GM18873 (cell line): ENCODE measurements around the gene SSC5D.

Experiments
- ATAC-seq: cut with Tn5 transposase; IDR thresholded peaks from one replicate; pipeline ENCODE4 v1.9.1; 2021; ENCODE audit warnings: mild to moderate bottlenecking, moderate library complexity, moderate number of reproducible peaks; ENCODE audit not compliant: unreplicated experiment, low FRiP score

The SSC5D gene

DNA sequence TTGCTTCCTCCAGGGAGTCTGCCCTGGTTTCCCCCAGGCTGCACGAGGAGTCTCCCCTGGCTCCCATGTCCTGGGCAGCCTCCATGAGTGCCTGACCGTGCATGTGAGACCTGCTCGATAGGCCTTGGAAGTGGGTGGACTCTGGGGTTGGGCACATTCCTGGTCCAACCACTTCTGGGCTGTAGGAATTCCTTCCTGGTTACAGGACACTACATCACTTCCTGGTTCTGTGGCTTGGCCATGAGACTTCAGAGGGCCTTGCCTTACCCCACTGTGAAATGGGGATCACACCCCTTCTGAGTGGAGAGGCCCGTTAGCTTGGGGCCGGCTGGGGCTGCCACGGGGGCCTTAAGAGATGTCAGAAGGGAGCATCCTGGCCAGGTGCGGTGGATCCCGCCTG, 15.8 kb upstream of the SSC5D start:
- no peak for ATAC-seq

DNA sequence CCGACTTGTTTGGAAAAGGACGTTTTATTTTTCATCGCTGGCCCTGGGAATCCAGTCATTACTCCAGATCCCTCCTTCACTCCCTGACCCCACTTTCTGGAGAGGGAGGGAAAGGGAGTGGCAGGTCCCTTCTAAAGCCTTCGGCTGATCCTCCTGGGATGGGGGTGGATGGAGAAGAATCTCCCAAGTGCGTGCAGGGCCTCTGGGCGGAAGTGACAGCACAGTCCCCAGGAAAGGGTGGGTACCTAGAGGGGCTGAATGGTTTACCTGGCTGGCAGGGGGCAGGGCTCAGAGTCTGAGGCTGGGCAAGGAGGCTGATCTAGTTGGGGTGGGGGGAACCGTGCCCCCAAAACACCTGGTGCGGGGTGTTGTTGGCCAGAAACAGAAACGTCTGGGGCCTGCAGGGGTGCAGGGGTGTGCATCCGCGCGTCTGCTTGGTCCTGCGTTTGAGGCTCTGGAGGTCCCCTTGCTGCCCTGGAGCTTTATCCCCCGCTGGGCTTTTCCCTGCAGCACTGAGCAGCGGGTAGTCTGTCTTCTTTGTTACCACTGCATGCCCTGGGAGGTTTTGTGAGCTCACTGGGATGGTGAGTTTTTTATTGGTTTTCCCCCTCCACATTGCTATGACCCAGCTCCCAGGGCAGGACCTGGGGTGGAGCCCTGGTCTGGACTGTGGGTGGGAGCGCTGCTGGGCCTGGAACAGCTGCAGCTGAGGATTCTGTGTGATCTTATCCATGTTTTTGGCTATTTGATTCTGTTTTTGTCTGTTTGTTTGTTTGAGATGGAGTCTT, 14.8 kb upstream of the SSC5D start:
- no peak for ATAC-seq

DNA sequence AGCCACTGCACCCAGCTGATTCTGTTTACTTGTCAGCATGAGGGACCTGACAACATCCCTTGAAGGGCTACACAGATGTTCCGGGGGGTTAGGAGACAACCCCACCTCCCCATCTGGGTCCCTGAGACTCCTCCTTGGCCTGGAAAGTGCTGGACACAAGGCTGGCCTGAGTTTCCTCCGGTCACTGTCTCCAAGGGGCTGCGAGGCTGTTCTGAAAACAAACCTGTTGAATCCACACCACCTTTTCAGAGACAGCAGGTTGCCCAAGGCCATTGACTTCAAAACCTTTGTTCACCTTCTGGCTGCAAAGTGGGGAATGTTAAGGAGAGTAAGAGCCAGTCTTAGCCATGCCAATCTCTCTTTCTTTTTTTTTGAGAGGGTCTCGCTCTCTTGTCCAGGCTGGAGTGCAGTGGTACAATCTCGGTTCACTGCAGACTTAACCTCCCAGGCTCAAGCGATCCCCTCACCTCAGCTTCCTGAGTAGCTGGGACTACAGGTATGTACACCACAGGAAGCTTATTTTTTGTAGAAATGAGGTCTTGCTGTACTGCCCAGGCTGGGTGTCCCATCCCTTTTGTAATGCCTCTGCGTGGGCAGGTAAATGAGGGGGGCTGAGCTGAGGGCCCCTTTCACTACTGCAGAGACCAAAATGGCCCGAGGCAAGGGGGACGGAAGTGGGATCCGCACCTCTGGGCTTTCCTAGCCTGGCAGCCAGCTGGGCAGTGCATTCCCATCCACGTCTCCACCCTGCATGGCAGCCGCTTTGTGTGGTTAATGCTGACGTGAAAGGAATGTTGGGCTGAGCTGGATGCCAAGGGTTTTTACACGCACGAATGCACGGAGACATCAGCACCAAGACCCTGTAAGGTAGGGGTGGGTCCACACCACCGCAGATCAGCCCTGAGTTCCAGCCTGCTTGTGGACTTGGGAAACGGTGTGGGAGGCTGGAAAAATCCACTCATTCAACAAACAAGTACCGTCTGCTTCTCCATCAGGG, 13.7 kb upstream of the SSC5D start:
- no peak for ATAC-seq

DNA sequence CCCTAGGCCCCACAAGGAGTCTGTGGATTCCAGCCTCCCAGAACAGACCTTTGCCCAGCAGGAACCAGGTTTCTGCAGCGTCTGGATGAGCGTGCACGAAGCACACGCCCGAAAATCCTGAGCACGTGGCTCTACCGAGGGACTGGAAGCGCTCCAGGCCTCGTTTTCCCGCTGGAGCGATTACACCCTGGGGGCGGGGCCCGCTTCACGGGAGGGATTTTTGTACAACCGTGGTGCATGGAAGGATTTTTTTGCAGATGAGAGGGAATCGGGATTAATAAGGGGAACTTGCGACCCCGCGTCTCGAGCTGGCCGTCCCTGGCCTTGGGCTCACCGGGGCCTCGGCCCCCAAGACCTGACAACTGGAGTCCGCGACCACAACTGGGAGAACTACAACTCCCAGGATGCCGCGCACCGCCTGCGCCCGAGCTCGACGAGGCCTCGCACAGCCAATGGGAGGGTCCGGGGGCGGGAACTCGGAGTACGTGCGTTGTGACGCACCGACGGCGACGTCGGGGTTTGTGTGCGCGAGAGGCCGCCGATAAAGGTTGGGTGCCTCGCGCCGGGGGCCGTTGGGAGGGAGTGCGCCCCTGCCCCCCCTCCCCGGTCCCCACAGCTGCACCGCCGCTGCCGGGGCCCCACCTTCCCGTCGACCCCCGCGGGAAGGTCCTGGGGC, 12.0 kb upstream of the SSC5D start, which contains the start of gene ZNF628:
Gene ZNF628 (plus strand): TSS at position 518 of the 676 bp plus-strand sequence. CDS start 3,294 bp downstream, outside the sequence.
- peak; percentile 83 for ATAC-seq

DNA sequence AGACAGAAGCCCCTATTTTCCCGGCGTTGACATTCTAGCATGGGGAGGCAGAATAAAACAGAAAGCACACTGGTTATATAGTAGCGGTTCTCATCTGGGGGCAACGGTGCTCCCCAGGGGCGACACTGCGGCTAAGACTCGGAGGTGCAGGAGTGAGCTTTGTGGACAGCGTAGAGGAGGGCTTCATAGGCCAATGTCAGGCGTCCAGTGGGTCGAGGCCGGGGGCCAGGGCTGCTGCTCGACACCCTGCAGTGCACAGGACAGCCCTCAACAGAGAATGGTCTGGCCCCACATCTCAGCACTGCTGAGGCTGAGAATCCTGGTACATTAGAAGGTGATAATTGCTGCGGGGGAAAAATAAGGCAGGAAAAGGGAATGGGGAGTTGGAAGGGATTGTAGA, 10.3 kb upstream of the SSC5D start:
- ATAC-seq: no peak

DNA sequence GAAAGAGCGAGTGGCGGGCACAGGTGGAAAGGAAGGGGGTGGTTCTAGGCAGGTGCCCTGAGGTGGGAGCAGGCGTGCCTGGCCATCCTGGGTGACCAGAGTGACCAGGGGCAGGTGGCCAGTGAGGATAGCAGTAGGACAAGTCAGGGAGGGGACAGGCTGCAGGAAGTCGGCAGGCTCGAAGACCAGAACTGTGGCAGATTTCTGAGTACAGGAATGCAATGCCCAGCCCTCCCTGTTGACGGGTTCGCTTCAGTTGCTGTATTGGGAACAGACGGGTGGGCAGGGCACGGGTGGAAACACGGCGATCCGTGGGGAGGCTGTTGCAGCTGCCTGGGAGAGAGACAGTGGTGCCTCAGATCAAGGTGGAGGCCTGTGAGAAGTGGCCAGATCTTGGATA, 9.9 kb upstream of the SSC5D start:
- no peak for ATAC-seq

DNA sequence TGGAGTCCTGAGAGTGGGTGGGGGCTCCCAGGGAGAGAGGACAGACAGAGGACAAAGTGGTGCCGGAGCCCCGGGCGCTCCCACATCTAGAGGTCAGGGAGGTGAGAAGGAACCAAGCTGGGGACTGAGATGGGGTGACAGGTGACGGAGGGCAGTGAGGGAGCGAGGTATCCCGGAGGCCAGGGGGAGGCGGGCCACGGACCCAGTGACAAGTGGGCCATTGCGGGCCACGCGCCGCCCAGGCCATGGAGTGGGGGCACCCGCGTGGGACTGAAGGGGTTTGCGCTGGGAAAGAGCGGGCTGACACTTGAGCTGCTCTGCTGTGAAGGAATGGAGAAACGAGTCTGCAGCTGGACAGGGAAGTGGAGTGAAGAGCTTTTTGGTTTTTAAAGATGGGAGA, 9.2 kb upstream of the SSC5D start:
- no peak for ATAC-seq

DNA sequence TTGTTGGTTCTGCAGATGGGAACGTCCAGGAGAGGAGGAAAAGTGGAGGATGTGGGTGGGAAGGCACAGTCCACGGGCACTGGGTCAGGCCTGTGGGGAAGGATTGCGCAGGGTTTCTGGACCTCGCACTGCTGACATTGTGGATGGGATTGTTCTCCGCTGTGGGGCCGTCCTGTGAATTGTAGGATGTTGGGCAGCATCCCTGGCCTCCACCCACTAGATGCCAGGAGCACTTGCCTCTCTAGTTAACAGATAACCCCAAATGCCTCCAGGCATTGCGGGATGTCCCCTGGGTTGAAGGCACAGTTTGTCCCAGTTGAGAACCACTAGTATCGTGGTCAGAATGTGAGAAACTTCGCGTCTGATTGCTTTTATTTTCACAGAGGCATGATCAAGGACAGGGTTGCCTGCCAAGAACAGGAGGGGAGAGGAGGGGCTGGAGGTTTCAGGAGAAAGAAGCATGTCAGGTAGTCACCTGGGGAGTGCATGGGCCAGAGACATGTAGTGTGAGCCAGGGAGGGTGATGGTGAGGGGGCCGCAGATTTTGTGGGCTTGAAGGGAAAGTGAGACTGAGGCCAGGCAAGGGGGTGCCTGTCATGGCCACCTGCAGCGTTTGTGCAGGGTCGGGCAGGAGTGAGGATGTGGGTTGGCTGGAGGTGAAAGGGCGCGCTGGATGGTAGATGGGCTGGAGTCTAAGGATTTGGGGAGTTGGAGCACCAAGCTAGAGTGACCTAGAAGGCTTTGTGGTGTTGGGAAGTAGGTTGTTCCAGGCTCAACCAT, 8.6 kb upstream of the SSC5D start:
- no peak for ATAC-seq

DNA sequence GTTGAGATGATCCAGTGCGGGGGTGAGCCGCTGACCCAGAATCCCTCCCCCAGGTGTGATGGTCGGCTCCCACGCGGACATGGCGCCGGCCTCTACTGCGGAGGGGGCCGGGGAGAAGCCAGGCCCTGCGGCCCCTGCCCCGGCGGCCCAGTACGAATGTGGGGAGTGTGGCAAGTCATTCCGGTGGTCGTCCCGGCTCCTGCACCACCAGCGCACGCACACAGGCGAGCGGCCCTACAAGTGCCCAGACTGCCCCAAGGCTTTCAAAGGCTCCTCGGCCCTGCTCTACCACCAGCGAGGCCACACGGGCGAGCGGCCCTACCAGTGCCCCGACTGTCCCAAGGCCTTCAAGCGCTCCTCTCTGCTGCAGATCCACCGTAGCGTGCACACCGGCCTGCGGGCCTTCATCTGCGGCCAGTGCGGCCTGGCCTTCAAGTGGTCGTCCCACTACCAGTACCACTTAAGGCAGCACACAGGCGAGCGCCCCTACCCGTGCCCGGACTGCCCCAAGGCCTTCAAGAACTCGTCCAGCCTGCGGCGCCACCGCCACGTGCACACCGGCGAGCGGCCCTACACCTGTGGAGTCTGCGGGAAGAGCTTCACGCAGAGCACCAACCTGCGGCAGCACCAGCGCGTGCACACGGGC, 7.0 kb upstream of the SSC5D start:
- no peak for ATAC-seq

DNA sequence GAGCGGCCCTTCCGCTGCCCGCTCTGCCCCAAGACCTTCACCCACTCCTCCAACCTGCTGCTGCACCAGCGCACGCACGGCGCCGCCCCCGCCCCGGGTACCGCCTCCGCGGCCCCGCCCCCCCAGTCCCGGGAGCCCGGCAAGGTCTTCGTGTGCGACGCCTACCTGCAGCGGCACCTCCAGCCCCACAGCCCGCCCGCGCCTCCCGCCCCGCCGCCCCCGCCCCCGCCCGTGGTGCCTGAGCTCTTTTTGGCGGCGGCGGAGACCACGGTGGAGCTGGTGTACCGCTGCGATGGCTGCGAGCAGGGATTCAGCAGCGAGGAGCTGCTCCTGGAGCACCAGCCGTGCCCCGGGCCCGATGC, 6.5 kb upstream of the SSC5D start:
- no peak for ATAC-seq

DNA sequence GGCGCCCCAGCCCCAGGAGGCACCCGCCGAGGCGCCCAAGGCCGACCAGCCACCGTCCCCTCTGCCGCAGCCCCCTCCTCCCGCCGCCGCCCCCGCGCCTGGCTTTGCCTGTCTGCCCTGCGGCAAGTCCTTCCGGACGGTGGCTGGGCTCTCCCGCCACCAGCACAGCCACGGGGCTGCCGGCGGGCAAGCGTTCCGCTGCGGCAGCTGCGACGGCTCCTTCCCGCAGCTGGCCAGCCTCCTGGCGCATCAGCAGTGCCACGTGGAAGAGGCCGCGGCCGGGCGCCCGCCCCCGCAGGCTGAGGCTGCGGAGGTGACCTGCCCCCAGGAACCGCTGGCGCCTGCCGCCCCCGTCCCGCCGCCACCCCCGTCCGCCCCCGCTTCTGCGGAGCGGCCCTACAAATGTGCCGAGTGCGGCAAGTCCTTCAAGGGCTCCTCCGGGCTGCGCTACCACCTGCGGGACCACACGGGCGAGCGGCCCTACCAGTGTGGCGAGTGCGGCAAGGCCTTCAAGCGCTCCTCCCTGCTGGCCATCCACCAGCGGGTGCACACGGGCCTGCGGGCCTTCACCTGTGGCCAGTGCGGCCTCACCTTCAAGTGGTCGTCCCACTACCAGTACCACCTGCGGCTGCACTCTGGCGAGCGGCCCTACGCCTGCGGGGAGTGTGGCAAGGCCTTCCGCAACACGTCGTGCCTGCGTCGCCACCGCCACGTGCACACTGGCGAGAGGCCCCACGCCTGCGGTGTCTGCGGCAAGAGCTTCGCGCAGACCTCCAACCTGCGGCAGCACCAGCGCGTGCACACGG, 5.9 kb upstream of the SSC5D start:
- ATAC-seq: no peak

DNA sequence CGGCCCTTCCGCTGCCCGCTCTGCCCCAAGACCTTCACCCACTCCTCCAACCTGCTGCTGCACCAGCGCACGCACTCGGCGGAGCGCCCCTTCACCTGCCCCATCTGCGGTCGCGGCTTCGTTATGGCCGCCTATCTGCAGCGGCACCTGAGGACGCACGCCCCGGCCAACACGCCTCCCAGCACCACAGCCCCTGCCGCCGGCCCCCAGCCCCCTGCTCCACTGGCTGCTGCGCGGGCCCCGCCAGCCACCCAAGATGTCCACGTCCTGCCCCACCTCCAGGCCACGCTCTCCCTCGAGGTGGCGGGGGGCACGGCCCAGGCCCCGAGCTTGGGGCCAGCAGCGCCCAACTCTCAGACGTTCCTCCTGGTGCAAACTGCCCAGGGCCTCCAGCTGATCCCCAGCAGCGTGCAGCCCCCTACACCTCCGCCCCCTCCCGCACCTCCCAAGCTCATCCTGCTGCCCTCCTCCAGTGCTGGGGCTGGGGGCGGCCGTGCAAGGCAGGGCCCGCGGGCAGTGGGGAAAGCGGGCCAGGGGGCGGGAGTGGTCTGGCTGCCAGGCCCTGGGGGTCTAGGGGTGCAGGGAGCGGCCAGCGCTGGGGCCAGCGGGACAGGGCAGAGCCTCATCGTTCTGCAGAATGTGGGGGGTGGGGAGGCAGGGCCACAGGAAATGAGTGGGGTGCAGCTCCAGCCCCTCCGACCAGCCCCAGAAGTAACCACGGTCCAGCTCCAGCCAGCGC, 5.1 kb upstream of the SSC5D start:
- ATAC-seq: no peak

DNA sequence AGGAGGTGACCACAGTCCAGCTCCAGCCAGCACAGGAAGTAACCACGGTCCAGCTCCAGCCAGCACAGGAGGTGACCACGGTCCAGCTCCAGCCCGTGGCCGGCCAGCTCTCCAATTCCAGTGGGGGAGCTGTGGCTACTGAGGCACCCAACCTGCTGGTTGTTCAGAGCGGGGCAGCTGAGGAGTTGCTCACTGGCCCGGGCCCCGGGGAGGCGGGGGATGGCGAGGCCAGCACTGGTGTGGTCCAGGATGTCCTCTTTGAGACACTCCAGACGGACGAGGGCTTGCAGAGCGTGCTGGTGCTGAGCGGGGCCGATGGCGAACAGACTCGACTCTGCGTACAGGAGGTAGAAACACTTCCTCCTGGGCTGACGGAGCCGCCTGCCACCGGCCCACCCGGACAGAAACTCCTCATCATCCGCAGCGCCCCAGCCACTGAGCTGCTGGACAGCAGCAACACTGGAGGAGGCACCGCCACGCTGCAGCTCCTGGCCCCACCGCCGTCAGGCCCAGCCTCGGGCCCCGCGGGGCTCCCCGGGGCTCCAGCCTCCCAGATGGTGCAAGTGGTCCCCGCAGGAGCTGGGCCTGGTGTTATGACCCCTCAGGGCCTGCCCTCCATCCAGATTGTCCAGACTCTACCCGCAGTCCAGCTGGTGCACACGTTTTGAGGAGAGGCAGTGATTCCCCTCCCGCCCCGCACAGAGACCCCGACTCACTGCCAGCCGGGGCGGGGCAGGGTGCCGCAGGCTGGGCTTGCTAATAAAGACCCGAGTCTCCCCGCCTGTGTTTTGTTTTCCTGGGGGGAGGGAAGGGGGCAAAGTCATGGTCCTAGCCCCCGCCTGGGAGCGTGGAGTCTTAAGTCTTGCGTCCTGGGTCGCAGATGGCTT, 4.3 kb upstream of the SSC5D start:
- ATAC-seq: no peak

DNA sequence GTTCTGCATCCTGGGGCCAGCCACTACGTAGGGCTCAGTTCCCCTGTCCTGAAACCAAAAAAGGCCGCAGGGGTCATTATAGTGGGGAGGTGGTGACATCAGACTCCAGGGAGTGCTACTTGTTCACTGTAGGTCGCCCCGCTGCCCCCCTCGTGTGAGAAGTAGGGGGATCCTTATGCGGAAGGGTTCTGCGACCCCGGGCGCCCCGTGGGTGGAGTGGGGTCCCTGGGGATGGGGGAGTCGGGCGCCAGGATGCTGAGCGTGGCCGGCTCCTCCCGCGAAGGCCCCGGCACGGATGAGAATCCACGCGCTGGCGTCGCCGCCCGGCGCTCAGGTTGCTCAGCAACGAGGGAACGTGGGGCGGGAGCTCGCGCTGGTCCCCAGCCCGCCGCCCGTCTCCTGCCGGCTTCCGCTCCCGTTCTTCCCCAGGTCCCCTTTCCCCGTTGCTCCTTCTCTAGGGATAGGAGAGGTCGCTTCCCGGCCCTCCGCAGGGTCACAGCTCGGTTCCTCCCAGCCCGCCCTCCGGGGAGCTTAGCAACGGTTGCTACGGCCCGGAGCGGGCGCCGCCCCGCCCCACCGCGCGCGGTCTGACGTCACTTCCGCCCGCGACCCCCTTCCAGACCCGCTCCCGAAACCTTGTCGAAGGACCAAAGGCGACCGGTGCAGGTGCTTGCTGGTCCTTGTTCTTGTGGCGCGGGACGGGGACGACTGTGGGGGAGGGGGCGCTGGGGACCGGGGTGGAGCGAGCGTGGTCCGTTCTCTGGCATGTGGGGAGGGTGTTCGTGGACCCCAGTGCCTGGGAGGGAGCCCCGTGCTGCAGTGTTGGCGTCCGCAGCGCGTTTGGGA, 3.4 kb upstream of the SSC5D start, which contains the start of gene NAT14:
Gene NAT14 (plus strand): TSS at position 596 of the 846 bp plus-strand sequence. CDS start 521 bp downstream, outside the sequence.
- no peak for ATAC-seq

DNA sequence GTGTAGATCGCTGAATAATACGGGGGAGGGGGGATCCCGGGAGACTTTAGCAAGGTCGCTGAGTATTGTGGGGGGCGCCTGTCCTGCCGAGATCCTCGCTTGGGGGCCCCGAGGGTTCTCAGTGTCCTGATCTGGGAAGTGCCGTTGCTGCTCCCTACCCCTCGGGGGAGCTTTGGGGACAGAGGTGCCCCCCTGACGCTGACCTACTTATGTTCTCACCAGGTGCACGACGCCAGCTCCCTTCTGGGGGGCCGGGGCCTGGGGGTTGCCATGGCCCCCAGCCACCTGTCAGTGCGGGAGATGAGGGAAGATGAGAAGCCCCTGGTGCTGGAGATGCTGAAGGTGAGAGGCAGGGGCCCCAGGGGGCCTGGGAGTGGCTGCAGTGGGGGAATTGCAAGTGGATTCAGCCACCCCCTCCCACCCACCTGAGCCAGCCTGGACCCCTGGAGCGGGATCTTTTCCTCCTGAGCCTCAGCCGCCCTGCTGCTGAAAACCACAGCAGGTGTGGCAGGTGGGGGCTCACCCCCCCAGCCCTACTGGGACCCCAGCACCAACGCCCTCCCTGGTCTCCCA, 2.7 kb upstream of the SSC5D start:
- ATAC-seq: no peak
